Measurements from ENCODE around the gene SCN4B. TPM values are rescaled to one million over a fixed set of nuclear protein-coding genes. Genes with fewer than 3 reads are reported as not detected.

Gene SCN4B
- total RNA-seq, 1 experiment from 2014 or later, result 0.33 TPM

- Histone ChIP-seq H3K4me1 (ENCODE audit: control insufficient read depth, insufficient read depth, low read length) (no peaks in the 10 kb centered on the region; the same call in 1 of the 2 replicates), H3K27ac (ENCODE audit: low read length) (no peak overlapping the region), H3K27me3 (ENCODE audit: control insufficient read depth, insufficient read depth, low read length) (peaks cover 24% of the 10 kb centered on the region), H3K4me3 (ENCODE audit: low read depth in 2 of 2, low read length in 2 of 2) (no peak overlapping the region), H3K9me3 (ENCODE audit: control insufficient read depth, insufficient read depth, low read depth, low read length) (no peaks in the 10 kb centered on the region), H3K36me3 (ENCODE audit: control insufficient read depth, insufficient read depth, low read length) (no peaks in the 10 kb centered on the region)
- DNase-seq (ENCODE audit: low read depth, low spot score), result no peak
- ChIA-PET POLR2A (no interaction called here), CTCF (interaction anchor here (0.6 to 1.0 kb wide), 3 partner anchors 33 to 310 kb away, joined by 3 to 4 read pairs (median 3); no protein-coding TSS in a partner anchor)
- no peak for ATAC-seq
- intact Hi-C loops (cut with micrococcal nuclease; ENCODE audit: unreplicated experiment) (loop anchor here (2.0 kb wide), 1 partner anchor 23 kb away; no protein-coding TSS in a partner anchor), in situ Hi-C loops (cut with HindIII; ENCODE audit: low pct_unique_long_range_greater_than_20kb, low sequenced_read_pairs) (no loop called here)
- BruUV-seq (replicated peaks), result no TSS peak
- TF ChIP-seq TCF7L2 (IDR thresholded peaks at IDR 0.05; ENCODE audit: low read depth, low read length) (no peak), SIN3A (IDR thresholded peaks at IDR 0.05; ENCODE audit: borderline replicate concordance, insufficient read depth, low read depth, low read length) (no peak), CTCF (IDR thresholded peaks at IDR 0.05) (no peak), POLR2AphosphoS5 (IDR thresholded peaks at IDR 0.05; ENCODE audit: low read depth, low read length) (no peak), REST (IDR thresholded peaks at IDR 0.05; ENCODE audit: insufficient read depth in 1 of 2, low read depth in 2 of 2, low read length in 1 of 2) (no peak)
Observed at GRCh38 chr11:118148240-118148639, 4.4 kb downstream of the SCN4B start.

- intact Hi-C loops (cut with micrococcal nuclease; ENCODE audit: unreplicated experiment), result no loop called here
Observed at GRCh38 chr11:118147502-118147901, 5.1 kb downstream of the SCN4B start.

More at GRCh38 chr11:118147502-118147901, 5.1 kb downstream of the SCN4B start:
- H3K9me3 ChIP-seq (ENCODE audit: control insufficient read depth, insufficient read depth, low read depth, low read length), result no peaks in the 10 kb centered on the region
- no peaks in the 10 kb centered on the region for H3K36me3 ChIP-seq (ENCODE audit: control insufficient read depth, insufficient read depth, low read length)
- TF ChIP-seq POLR2AphosphoS5 (IDR thresholded peaks at IDR 0.05; ENCODE audit: low read depth, low read length), result no peak
- no peak for TF ChIP-seq TCF7L2 (IDR thresholded peaks at IDR 0.05; ENCODE audit: low read depth, low read length)
- no peak for TF ChIP-seq REST (IDR thresholded peaks at IDR 0.05; ENCODE audit: insufficient read depth in 1 of 2, low read depth in 2 of 2, low read length in 1 of 2)
- TF ChIP-seq CTCF (IDR thresholded peaks at IDR 0.05), result no peak
- TF ChIP-seq SIN3A (IDR thresholded peaks at IDR 0.05; ENCODE audit: borderline replicate concordance, insufficient read depth, low read depth, low read length), result no peak
- CTCF ChIA-PET, result no interaction called here
- BruUV-seq (replicated peaks), result no TSS peak
- H3K4me3 ChIP-seq (ENCODE audit: low read depth in 2 of 2, low read length in 2 of 2), result no peak overlapping the region
- in situ Hi-C loops (cut with HindIII; ENCODE audit: low pct_unique_long_range_greater_than_20kb, low sequenced_read_pairs), result no loop called here
- peaks cover 29% of the 10 kb centered on the region for H3K27me3 ChIP-seq (ENCODE audit: control insufficient read depth, insufficient read depth, low read length)
- ATAC-seq (no peak), DNase-seq (ENCODE audit: low read depth, low spot score) (no peak)
- no peaks in the 10 kb centered on the region; the same call in 1 of the 2 replicates for H3K4me1 ChIP-seq (ENCODE audit: control insufficient read depth, insufficient read depth, low read length)
- POLR2A ChIA-PET, result no interaction called here
- H3K27ac ChIP-seq (ENCODE audit: low read length), result no peak overlapping the region
